NCI-H2227 treated with DMSO at 0.1 percent for 48 hours (cell line): Measurements from ENCODE around the gene COL4A2.

Experiments
- DNase-seq: peaks from one replicate; lab custom pipeline; 2025; lab: John Stamatoyannopoulos, UW

The COL4A2 gene

GRCh38 chr13:110339975-110340550 is 33.0 kb downstream of the COL4A2 start:
- no peak for DNase-seq

GRCh38 chr13:110340812-110341444 is 33.8 kb downstream of the COL4A2 start:
- no peak for DNase-seq

- no peak for DNase-seq
Measured at GRCh38 chr13:110341445-110342244, 34.6 kb downstream of the COL4A2 start.

GRCh38 chr13:110342474-110342873 is 35.4 kb downstream of the COL4A2 start:
- no peak for DNase-seq

DNA sequence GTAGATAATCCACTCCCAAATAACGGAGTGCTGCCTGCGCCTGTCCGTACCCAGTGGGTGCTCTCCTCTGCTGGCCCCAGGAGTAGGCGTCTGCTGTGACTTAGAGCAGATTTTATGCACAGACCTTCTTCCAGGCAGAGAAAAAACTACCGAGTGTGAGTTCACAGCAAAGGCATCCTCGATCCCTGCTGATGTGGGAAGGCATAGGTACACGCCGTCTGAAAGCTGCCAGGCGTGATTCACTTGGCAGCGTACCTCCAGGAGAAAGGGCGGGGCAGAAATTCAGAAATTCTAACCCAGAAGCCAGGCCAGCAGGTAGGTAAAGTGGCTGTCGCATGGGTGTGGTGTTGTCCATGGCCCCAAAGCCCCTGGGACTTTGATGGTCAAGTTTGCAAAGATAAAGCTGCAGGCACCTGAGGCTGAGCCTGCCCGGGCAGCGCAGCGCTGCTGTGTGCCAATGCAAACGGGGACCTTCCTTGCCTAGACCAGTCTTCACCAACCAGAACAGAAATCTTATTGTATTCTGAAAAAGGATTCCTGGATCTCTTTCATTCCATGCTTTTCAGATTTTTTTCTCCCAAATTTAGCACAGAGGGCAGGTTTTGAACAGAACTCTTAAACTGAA is 36.3 kb downstream of the COL4A2 start:
- no peak for DNase-seq

- DNase-seq, result no peak
Measured at GRCh38 chr13:110344320-110344719, 37.2 kb downstream of the COL4A2 start.

GRCh38 chr13:110345266-110345665 is 38.2 kb downstream of the COL4A2 start:
- no peak for DNase-seq

DNA sequence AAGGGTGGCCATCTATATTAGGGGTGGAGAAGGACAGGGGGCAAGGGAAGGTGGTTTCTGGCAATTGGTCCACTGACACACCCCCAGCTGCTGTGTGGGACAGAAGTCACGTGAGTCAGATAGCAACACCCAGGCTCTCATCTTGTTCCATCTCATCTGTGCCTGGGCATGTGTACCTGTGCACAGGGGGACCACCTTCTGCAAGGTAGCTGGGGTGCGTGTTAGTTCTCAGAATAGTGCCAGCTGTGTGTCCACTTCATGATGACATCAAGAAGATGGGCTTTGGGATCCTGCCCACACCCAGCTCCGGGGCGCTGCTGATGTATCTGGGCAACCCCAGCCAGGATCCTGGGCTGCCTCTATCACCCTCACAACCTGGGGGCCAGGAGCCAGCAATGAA is 38.6 kb downstream of the COL4A2 start:
- DNase-seq, result no peak

DNA sequence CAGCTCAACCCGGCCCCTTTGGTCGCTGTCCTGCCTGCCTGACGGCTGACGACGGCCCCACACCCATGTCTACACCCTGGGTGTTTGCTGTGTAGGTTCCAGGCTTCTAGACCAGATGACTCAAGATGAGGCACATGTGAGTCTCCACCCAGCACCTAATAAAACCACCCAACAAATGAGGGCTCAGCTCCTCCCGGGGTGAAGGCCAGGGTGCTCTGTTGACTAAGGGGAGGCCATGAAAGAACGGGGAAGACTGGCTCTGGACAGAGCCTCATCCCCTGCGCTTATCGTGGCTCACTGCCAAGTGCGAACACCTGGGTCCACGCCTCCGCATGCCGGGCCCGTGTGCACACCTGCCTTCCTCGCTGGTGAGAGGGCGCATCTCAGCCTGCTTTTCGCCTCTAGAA is 39.6 kb downstream of the COL4A2 start:
- DNase-seq, result no peak

DNA sequence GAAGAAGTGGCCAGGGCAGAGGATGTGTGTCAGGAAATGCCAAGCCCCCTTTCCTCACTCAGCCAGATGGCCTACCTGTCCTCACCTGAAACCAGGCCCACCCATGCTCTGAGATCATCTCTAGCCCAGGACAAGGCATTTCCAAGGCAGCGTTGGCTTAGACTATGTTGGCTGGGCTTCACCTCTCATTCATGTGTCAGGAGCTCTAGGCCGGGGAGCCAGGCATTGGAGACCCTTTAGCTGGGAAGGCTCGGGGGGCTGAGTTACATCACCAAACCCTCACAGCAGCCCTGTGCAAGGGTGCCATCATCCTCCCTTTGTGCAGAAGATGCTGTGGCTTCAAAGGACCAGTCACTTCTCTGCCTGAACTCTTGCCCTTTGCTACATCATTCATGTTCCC is 40.0 kb downstream of the COL4A2 start:
- DNase-seq, result no peak

- no peak for DNase-seq
Measured at GRCh38 chr13:110347535-110348308, 40.6 kb downstream of the COL4A2 start.

GRCh38 chr13:110348309-110349105 is 41.4 kb downstream of the COL4A2 start:
- no peak for DNase-seq

DNA sequence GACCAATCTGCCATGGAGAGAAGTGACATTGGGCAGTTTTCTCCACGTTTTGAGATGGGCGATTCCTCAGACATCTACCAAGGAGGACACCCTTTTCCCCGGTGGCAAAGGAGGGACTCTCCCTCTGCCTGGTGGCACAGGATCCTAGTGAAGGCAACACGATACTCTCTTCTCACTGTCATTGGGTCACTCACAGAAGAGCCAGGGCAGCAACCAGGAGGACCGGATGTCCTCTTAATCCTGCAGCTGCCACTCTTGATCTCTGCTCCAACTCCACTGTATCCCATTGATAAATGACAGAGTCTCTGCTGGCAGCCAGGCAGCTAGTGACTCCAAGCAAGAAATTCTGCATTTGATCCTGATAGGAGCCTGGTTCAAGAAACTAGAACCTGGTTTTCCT is 42.2 kb downstream of the COL4A2 start:
- DNase-seq, result no peak

DNA sequence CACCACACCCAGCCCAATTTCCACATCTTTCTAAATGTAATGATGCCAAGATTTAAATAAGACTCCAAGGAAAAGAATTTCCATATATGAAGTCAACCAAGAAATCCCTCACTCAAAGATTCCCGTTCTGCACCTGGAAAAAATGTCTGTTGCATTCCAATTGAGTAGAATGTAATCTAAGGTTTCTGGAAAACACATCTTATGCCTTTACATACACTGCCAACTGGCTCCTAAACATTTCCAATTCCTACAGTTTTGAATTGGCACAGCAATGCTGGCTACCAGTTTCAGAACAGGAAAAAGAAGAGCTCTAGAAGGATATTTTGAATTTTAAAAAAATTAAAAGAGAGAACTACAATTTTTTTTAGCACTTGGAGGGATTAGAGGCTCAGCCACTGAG is 43.0 kb downstream of the COL4A2 start:
- no peak for DNase-seq

DNA sequence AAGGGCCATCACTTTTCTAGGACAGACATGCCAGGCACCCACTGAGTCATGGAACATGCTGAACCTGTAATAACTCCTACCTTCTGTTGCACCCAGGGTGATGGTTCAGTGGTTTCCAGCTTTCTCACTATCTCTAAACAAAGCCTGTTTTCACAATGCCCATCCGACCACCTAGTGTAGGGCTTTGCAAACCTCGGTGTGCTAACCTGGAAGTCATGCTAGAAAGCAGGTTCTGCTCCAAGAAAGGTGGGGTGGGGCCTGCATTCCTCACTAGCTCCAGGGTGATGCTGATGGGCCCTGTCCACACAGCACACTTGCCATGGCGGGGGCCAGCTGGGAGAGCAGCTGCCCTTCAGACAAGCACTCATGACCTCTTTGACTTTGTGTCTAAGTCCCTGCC is 43.4 kb downstream of the COL4A2 start:
- DNase-seq, result no peak

DNA sequence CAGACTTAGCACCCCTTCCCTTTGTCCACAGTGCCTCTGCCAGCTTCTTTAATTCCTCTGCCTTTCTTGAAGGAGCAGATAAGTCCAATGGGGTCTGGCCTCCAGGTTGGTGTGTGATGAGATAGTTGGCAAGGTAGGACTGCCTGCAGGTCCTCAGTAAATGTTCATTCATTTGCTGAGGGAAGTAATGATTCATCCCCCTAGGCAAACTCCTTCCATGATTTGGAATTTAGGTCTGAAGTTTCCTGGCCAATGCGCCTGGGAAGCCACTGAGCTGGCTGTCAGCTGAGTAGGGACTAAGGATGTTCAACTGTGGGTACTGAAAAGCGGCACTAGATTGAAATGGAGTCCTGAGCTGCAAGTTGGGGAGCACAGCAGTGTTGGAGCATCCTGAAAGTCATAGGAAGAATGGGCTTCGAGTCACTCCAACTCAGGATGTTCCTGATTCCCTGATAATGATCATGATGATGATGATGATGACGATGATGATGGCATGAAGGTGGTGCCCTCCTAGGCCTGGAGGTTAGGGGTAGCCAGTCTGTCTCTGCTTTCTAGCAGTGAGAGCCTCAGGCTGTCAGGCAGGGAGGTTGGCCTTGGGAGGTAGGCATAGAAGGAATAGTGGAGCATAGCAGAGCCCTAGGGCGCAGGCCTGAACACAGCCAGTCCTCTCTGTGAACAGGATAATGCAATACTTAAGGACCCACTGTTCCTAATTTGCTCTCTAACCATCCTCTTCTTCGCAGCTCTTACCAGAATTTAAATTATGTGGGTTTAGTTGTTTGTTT is 44.7 kb downstream of the COL4A2 start:
- DNase-seq, result no peak

DNA sequence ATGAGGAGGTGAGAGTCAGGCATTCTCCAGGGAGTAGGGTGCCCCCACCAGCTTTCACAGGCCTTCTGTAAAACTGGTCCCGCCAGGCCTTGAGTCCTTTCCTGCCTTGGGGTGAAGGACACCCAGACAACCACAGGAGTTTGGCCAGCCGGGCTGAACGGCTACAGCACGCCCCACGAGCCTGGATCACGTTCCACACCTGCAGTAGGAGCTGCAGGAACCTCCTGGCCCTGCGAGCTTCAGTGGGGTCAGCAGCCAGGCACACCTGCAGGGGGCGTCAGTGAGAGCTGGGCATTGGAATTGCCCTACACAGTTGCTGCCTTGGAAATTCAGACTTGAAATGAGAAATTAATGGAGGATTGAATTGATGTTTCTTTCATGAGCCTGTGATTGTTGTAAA is 45.7 kb downstream of the COL4A2 start:
- no peak for DNase-seq

DNA sequence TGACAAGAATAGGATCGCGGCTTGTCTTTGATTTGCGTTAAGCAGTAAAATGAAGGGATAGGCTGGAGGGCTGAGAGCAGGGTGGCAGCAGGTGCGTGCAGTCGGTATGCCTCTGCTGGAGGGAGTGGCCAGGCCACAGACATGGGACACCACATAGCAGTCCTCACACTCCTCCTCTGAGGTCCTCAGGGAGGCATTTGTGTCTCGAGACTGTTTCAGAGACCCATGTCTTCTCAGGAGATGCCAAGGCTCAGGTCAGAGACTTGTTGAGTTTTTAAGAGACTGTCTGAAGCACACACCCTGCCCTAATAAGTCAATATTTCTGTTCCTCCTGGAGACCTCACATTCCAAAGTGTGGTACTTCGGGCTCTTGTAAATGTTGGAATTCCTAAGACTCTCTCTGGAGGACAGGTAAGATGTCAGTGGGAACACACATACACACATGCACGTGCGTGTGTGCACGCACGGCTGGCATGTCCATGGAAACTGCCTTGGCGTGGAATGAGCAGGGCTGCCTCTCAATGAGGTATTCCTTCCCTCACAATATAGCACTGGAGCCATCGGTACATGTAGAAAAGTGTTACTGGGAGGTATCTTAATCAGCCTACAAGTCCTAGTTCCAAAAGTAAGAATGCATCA is 46.4 kb downstream of the COL4A2 start:
- DNase-seq, result no peak

DNA sequence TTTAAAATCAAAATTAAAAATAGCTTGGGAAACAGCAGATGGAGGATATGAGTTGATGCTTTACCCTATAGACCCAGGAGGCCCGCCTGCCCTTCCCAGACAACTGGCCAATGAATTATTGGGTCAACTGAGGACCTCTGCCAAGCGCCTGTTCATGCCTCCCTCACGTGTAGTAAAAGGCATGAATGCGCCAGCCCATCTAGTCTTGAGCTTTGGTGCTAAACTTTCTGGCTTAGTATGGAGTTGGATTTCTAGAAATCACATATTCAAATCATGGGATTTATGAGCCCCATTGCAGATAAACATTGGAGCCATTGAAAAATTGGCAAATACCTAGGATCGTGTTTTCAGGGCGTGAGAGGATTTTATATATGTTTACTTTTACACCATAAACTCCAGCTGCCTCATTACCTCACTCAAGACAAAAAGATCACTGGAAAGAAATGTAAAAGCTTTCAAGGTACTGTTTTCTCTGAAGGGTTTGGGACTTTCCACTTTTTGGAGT is 47.1 kb downstream of the COL4A2 start:
- no peak for DNase-seq
